ENCODE results near the gene TSPAN8.

- no peak for TF ChIP-seq CTCF (IDR thresholded peaks at IDR 0.05)
- TF ChIP-seq POLR2A (IDR thresholded peaks at IDR 0.05) = no peak
These were observed 16.3 kb upstream of the TSPAN8 start for GRCh38 chr12:71174146-71174545.

All from heart left ventricle (tissue), 13 donors.